GM19023 (cell line): Measurements from ENCODE around the gene PRR5L.

ENCODE experiments used
- ATAC-seq: cut with Tn5 transposase; IDR thresholded peaks from one replicate; pipeline ENCODE4 v1.9.1; 2021; ENCODE audit warnings: mild to moderate bottlenecking, moderate library complexity; ENCODE audit not compliant: unreplicated experiment

Gene PRR5L

DNA sequence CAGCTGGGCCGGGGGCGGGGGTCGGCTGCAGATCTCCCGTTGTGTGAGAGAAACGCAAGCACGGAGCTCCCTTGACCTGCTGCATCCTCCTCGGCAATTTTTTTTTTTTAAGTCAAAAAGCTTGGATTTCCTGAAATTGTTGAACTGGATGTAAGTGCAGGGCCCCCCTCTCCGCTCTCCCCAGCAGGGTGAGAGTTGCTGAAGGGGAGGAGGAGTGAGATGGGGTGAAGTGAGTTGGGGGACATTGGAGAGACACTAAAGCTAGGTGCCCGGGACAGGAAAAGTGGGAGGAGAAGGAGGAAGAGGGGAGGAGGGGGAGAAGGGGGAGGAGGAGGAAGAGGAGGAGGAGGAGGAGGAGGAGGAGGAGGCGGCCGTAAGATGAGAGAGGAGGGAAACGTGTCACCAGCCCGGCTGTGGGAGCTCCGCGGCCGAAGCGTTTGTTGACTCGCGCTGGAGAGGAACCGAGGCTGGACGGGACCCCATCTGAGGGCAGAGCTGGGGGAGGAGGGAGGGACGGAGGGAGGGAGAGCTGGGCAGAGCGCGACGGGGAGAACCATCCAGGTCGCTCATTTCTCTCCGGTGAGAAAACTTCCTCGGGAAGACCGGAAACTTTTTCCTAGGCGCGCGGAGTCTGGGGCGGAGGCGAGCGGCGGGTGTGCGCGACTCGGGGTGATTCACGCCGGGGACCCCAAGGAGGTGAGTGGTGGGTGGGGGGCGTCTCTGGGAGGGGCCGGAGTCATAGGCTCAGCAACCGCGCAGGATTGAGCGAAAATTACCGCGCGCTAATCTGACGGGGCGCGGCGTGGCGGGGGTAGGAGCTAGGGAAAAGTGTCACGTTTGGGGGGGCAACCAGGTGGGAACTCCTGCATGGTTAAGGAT is 80.2 kb downstream of the PRR5L start:
- no peak for ATAC-seq

DNA sequence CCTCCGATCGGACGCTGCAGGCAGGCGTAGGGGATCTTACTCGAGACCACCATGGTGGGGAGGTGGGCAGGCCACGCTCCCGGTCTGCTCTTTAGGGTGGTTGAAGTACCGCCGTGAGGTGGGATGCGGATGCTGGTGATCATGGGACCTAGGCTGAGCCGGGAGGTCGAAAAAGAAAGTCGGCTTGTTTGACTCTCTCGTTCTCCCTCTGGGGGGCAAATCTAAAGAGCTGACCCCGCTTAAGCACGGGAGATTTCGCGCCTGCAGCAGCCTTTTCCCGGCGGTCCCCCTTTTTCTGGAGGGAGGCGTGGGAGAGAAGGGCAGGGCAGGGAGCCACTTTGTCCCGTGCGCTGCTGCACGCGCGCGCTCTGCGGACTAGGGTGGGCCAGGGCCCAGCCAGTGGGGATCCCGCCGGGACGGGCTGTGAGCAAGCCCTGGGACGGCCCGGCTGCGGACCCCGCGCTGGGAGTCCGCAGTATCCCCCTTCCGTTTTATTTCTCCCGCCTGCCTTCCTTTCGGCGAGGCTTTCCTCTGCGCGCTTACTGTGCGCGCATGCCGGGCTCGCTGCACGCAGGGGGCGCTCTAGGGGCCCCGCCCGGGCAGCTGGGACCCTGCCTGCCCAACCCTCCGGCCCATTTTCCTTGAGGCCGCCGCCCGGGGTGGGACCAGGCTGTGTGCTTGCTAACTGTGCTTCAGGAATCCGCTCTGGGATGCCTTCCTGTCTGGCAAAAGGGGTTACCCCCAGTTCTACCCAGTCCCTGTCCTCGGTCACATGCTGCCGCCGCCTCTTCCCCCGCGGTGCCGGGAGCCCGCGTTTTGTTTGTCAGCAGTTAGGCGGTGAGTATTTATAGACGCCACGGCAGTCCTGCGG is 81.0 kb downstream of the PRR5L start:
- peak; percentile 49 for ATAC-seq

DNA sequence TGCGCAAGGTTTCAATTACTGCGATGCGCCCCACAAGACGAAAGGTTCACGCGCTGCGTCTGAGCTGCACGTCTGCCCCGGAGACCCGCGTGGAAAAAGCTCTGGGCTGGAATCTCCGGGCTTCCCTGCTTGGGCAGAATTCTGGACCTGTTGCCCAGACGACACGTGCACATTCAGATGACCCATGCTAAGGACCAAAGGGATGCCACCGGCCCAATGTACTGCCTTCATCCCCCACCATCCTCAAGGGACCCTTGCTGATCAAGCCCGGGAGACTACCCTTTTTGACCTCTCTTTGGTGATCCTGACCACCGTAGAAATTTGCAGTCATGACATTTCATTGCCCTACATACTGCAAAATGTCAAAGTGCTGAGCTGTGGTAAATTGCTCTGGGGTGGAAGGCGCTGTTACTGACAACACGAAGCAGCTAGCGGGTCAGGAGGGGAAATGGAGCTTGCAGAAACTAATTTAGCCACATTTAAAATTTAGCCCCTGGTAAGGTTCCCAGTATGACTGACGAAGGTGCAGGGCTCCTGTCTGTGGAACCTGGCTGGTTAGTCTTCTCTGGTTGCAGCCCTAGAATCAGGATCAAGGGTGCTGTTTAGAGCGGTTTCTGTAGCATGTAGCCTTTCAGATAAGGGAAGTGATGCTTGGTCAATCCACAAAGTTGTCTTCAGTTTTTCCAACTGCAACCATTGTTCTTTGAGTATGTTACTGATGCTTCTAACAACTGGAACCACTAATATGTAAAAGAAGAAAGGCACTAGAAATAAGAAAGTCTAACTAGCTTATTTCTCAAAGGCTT is 81.9 kb downstream of the PRR5L start:
- ATAC-seq = peak; percentile 15

DNA sequence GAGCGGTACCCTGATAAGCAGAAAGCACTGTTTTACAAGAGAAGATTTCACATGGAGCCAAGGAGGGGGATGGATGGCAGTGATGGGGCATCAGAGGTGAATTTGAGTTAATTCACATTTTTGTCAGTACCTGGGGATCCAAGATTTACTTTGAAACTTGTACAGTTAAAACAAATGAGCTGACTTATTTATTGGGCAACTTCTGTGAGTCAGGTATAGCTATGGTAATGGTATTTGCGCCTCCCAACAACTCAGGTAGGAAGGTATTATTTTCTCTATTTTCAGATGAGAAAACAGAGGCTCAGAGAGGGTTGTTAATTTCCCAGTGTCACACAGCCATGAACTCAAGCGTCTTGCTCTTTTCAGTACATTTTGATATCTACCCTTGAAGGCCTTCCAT is 83.6 kb downstream of the PRR5L start:
- ATAC-seq = no peak

DNA sequence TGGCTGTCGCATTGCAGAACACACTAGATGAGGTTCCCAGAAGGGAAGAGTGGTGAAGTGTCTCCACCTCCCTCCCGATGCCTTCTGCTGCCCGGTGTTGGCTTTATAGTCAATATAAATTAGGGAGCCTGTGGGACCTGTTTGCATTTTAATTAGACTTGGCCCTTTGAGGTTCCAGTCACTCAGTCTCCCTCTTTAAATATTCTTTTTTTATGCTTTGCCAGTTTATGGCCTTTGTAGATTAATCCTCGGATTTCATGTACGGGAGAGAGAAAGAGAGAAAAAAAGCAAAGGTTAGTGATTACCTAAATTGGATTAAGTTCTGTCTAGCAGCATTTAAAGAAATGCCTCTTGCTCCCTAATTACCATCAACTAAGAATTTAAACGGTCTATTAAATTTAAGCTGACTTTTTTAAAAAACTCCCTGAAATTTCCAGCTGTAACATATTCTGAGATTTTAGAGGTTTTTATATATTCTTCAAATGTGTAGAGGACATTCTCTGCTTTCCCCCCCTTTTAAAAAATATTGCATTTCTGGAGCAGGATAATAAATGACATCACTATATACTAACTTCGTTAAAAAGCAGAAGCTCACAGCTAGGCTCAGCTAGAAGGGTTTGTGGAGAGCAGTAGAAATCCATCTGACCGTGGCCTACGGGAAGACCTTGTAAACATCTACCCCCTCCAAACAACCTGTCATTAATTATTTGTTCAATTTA is 84.4 kb downstream of the PRR5L start:
- no peak for ATAC-seq

DNA sequence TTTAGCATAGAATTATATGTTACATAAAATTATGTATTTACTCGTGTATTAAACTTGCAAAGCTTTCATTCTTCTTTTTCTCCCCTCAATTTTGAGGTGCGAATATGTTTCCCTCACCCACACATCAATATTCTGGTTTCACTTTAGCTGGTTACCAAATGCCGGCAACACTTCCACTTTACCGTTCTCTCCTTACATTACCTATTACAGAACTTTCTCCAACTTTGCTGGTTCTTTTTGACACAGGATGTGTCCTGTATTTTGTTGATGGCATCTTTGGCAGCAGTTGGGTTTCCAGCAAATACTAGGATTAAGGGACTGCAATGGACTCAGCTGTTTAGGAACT is 84.9 kb downstream of the PRR5L start:
- no peak for ATAC-seq

DNA sequence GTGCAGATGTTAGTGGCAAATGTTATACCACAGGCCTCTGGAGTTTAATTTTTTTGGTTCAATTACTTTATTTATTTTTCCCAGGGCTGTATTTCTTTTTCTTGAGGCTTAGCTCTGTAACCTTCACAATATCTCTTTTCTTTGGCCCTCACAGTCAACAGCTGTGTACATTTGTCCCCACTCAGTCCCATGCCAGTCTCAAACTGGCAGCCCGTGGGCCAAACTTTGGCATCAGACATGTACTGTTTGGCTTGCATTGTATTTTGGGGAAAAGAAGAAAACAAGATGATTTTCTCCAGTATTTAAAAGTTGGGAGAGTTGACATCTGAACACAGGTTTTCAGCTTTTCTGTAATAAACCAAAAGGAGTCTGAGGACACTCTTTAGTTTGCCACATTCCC is 87.1 kb downstream of the PRR5L start:
- no peak for ATAC-seq

DNA sequence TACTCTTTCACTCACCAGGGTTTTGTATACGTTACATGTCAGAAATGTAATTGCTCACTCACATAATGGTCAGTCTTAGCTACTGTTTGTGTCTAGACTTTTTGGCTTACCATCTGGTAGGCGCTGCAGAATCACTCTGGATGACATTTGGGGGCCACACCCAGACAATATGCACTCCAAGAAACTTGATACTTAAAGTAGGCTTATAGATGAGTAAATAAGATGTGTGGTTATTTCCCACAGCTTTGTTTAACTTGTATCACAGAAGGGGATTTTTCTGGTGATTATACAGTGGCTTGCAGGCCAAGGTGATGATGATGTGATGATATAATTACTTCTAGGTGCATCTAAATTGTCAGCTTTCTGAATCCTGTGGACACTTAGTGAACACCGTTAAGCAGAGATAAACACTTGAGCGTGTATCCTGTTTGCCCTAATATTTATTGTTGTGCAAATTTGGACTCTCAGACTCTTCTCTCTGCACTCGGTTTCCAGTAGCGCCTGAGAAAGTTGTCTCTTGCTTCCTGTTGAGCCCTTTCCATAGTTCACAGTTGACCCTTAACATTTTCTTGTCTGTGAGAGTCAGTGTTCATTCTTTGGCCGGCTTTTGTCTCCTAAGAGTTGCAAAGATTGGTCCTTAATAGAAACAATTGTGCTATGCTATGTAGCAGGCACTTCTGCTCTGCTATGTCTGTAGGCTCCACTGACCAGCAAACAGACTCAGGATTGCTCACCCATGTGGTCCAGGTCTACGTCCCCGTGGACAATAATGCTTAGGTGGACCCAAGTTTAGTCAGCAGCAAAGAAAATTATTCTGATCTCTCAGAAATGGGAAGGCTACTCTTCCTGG is 89.3 kb downstream of the PRR5L start:
- no peak for ATAC-seq

DNA sequence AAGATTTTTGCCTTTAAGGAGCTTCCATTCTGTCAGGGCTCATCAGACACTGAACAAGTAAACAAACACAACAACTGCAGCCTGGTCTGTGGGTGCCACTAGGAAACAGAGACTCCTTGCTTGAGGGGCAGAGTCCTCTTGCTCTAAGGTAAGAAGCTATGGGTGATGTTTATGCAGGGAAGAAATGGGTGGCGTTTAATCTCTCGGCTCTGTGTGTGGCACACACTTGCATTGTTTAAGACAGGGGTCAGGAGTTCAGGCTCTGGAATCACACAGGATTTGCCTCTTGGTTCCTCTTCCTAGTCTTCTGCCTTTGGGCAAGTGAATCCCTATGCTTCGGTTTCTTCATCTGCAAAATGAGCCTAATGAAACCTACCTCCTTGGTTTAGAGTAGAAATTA is 90.3 kb downstream of the PRR5L start:
- ATAC-seq = no peak

DNA sequence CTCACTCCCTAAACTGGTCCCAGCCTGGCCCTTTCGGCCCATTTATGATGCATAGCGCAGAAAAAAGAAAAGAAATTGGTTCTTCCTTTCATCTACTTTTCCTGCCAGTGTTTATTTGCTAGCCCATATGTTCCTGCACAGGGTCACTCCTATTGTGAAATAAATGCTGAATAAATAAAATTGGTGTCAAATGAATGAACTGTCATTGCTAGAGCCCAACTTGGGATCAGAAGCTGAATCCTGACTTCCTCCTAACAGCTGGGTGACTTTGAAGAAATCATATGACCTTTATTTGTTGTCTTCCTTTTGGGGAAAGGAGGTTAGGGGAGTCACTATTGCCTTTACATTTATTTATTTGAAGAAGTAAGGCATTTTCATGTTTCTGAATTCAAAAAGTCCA is 92.0 kb downstream of the PRR5L start:
- ATAC-seq = no peak

DNA sequence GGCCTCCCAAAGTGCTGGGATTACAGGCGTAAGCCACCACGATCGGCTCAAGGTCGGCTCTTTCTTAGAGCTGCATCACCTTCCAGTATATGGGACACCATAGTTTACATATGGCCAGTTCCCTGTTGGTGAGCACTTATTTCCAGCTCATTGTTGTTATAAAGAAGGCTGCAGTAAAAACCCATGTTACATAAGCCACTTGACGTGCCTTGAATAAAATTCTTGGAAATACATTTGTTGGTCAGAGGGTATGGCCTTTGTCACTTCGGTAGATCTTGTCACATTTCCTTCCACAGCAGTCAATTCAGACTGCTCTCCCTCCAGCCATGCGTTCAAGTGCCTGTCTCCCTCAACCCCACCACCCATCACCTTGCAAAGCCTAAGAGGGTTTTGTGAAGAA is 92.9 kb downstream of the PRR5L start:
- no peak for ATAC-seq

DNA sequence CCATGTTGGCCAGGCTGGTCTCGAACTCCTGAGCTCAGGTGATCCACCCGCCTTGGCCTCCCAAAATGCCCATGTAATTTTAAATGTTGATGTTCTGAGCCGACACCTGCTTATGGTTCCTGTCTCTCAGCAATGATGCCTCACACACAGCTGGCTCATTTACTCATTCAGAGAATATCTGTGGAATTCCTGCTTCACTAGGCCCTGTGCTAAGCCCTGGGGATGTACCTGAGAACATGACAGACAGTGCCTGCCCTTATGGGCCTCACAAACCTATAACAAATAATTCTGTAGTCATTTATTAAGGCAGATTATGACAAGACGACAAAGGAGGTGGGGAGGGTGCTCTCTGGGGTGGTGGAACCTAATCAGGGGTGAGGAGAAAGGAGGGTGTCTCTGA is 93.7 kb downstream of the PRR5L start:
- ATAC-seq = peak; percentile 61

DNA sequence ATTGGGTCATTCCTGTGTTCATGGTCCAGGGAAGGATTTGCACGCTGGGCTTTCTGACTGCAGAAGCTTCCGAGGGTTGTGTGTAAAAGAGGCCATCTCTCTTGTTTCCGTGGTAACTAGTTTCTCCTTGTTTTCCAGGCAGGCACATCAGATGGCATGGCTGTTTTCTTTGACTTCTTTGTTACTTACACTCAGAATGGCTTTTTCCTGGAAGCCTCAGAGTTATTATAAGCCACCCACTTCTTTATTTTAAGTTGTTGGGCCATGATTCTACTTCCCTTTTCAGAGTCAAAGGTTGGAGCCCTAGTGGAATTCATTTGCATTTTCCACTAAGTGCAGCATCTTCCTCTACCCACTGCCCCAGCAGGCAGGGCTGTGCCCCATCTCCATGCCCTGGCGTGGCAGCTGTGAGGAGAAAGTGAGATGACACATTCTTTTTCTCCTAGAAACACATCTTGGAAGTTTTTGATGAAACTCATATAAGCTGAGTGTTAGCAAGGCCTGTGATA is 94.9 kb downstream of the PRR5L start:
- ATAC-seq = no peak

DNA sequence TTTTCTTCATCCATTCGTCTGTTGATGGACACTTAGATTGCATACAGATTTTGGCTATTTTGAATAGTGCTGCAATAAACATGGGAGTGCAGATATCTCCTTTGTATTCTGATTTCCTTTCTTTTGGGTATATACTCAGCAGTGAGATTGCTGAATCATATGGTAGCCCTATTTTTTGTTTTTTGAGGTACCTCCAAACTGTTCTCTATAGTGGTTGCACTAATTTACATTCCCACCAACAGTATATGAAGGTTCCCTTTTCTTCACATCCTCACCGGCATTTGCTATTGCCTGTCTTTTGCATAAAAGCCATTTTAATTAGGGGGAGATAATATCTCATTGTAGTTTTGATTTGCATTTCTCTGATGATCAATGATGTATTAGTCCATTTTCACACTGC is 96.1 kb downstream of the PRR5L start:
- no peak for ATAC-seq

DNA sequence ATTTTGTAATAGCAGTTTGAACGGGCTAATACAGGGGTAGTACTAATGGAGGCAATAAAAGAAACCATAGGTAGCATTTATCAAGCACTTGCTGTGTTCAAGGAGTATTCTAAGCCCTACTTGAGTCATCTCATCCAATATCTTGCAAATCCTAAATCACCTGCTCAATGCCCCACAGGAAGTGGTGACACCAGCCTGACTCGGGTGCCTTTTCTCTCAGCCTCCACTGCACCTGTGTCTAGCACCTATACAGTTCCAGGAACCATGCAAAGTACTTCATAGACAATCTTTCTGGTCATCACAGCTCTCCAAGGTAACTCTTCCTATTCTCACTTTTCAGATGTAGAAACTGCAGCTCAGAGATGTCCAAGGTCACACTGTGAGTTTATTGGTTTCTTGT is 98.0 kb downstream of the PRR5L start:
- no peak for ATAC-seq

DNA sequence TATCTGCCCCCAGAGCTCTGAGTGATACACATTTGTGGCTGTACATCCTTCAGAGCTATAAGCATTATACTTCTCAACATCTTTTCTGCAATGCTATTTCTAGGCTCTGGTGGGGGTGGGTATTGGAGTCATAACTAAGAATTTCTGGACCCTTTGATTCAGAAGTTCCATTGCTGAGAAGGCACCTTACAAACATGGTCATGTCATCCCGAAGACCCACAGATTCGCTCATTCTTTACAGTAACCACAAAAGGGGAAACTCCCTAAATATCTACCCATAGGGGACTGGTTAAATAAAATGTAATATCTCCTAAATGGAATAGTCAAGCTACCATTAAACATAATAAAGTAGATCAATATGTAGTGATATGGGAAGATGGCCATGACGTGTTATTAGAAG is 98.8 kb downstream of the PRR5L start:
- ATAC-seq = no peak

DNA sequence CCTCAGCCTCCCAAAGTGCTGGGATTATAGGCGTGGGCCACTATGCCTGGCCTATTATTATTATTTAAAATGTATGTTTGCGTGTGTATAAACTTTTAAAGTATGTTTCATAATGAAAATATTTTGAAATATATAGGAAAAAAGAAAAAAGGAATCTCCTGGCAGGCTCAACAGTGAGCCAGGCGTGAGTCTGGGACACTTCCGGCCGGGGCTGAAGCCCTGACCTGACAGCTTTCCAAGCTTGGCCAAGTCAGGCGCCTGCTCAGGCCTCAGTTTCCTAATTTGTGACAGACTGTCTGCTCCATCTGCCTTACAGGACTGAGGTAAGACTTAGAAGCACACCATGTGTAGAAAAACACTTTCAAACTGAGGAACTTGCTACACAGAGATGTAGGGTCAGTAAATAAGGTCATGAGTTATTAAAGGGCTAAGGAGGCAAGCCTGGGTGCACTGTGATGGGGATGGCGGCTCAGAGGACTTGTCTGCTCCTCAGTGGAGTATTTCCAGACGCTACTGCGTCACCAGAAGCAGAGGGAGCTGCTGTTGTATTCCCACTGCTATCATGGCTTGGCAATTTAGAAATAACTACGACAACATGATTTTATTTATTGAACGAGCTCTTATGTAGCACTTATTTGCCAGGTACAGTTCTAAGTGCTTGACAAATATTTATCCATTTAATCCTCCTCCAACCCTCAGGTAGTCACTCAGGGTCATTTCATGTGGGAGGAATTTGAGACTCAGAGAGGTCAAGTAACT is 100.1 kb downstream of the PRR5L start:
- no peak for ATAC-seq

DNA sequence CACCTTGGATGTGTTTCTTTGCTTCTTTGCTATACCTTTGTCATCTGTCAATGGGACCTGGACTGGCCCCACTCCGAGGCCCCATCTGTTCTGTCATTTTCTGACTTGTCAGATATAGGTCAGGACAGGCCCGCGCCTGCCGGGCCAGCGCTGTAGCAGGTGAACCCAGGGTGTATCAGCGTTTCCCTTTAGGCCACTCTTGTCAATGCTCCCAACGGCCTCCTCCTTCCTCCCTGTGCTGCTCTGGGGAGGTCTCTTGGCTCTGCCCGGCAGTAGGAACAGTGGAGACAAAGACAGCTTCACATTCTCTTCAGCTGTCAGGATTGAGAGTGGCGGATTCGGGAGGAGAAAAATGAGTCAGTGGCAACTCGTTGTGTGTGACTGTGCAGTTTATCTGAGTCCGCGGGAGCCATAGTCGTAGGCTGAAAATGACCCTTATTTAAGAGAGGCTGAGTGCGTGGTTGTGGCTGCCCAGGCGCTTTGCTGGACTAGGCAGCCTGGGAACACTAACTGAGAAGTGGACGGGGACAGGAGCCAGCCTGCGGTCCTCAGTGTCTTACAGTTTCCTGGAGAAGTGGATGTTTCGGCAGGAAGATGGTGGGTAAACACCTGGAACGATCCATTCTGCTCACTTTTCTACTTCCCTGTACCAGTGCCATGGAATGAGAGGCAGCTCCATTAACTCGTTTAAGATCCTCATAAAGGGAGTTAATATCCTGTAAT is 102.3 kb downstream of the PRR5L start:
- ATAC-seq = no peak
